IMR-90 (cell line): ENCODE results near the gene CCDC120. TPM values are rescaled to one million over a fixed set of nuclear protein-coding genes. Genes with fewer than 3 reads are reported as not detected.

Experiments used
- ATAC-seq: fragments of 200-7000 bp; cut with Tn5 transposase; 2 replicates; pipeline ENCODE4 v1.9.1; 2020; ENCODE audit warnings: low read depth, mild to moderate bottlenecking, moderate library complexity
- BruUV-seq: library from RNA; stranded (reverse); fragments of 400-500 nt; replicated peaks from 2 replicates; lab custom pipeline; 2021; lab: Mats Ljungman, UMichigan
- CTCF ChIA-PET: fragments of 300-600 bp; formaldehyde crosslinking; extraction: SDS; loops from one replicate; lab custom pipeline; 2021; ENCODE audit warnings: antibody characterized with exemption; lab: Yijun Ruan, JAX
- POLR2A ChIA-PET: fragments of 300-600 bp; sonication (Branson Sonifier 250); formaldehyde crosslinking; loops from one replicate; lab custom pipeline; 2022; ENCODE audit warnings: antibody characterized with exemption; ENCODE audit not compliant: unreplicated experiment; lab: Charles Lee
- DNase-seq: peaks from one replicate; pipeline ENCODE4 v3.0.0; 2013
- H2AFZ ChIP-seq: replicated peaks from 2 replicates; pipeline ENCODE3; 2013; ENCODE audit warnings: low read length, mild to moderate bottlenecking; ENCODE audit not compliant: poor library complexity
- H2AK5ac ChIP-seq: 2 replicates; pipeline ENCODE4 v1.6.1; 2013; ENCODE audit warnings: low read depth, low read length, inconsistent platforms
- H2AK9ac ChIP-seq: replicated peaks from 2 replicates; pipeline ENCODE3; 2013; ENCODE audit warnings: mild to moderate bottlenecking, low read depth, low read length, moderate library complexity; ENCODE audit not compliant: poor library complexity
- H2BK120ac ChIP-seq: 2 replicates; pipeline ENCODE4 v1.6.1; 2013; ENCODE audit warnings: low read depth, low read length, inconsistent platforms
- H2BK15ac ChIP-seq: 3 replicates; pipeline ENCODE4 v1.6.1; 2013; ENCODE audit warnings: low read depth, low read length, inconsistent platforms
- H2BK20ac ChIP-seq: 2 replicates; pipeline ENCODE4 v1.6.1; 2013; ENCODE audit warnings: low read depth, mild to moderate bottlenecking, inconsistent platforms, low read length, moderate library complexity
- H2BK5ac ChIP-seq: 2 replicates; pipeline ENCODE4 v1.6.1; 2013; ENCODE audit warnings: mild to moderate bottlenecking, low read depth, low read length, inconsistent platforms; ENCODE audit not compliant: poor library complexity, severe bottlenecking
- H3K14ac ChIP-seq: replicated peaks from 2 replicates; pipeline ENCODE4 v1.6.1; 2013; ENCODE audit warnings: low read depth, low read length, inconsistent platforms
- H3K18ac ChIP-seq: 2 replicates; pipeline ENCODE4 v1.6.1; 2013; ENCODE audit warnings: low read depth, low read length, control low read depth
- H3K23ac ChIP-seq: 2 replicates; pipeline ENCODE4 v1.6.1; 2013; ENCODE audit warnings: low read depth, low read length, inconsistent platforms
- H3K27ac ChIP-seq: 2 replicates; pipeline ENCODE4 v1.5.1; 2013; ENCODE audit warnings: mild to moderate bottlenecking, control low read depth, low read length; ENCODE audit not compliant: insufficient read depth
- H3K27me3 ChIP-seq: 2 replicates; pipeline ENCODE4 v1.6.1; 2013; ENCODE audit warnings: low read length; ENCODE audit not compliant: control insufficient read depth, insufficient read depth
- H3K36me3 ChIP-seq: 2 replicates; pipeline ENCODE4 v1.6.1; 2013; ENCODE audit warnings: low read length, mixed read lengths; ENCODE audit not compliant: control insufficient read depth, insufficient read depth
- H3K4ac ChIP-seq: 2 replicates; pipeline ENCODE4 v1.6.1; 2013; ENCODE audit warnings: low read depth, low read length, inconsistent platforms
- H3K4me1 ChIP-seq: 2 replicates; pipeline ENCODE4 v1.6.1; 2013; ENCODE audit warnings: low read length, mixed read lengths; ENCODE audit not compliant: control insufficient read depth, insufficient read depth
- H3K4me2 ChIP-seq: 2 replicates; pipeline ENCODE4 v1.6.1; 2013; ENCODE audit warnings: low read depth, mild to moderate bottlenecking, control low read depth, low read length, moderate library complexity
- H3K4me3 ChIP-seq: 2 replicates; pipeline ENCODE4 v1.5.1; 2013; ENCODE audit warnings: low read depth, mild to moderate bottlenecking, control low read depth, low read length, moderate library complexity; ENCODE audit not compliant: insufficient read depth
- H3K56ac ChIP-seq: 2 replicates; pipeline ENCODE4 v1.6.1; 2013; ENCODE audit warnings: low read length, inconsistent platforms; ENCODE audit not compliant: insufficient read depth; ENCODE audit errors: extremely low read depth
- H3K79me1 ChIP-seq, 2 experiments: 2 replicates each; pipeline ENCODE4 v1.6.1; 2013; ENCODE audit warnings: low read length in 2 of 2, inconsistent platforms in 1 of 2, low read depth in 1 of 2
- H3K9ac ChIP-seq: 2 replicates; pipeline ENCODE4 v1.6.1; 2013; ENCODE audit warnings: low read depth, low read length, control low read depth
- H3K9me1 ChIP-seq: 2 replicates; pipeline ENCODE4 v1.6.1; 2013; ENCODE audit warnings: low read length, inconsistent platforms; ENCODE audit not compliant: insufficient read depth
- H3K9me3 ChIP-seq: 2 replicates; pipeline ENCODE4 v1.6.1; 2013; ENCODE audit warnings: low read length; ENCODE audit not compliant: control insufficient read depth, insufficient read depth
- H4K20me1 ChIP-seq: 2 replicates; pipeline ENCODE4 v1.6.1; 2013; ENCODE audit warnings: low read length, inconsistent platforms; ENCODE audit not compliant: insufficient read depth
- H4K5ac ChIP-seq: 2 replicates; pipeline ENCODE4 v1.6.1; 2013; ENCODE audit warnings: mild to moderate bottlenecking, low read depth, low read length, control low read depth
- H4K8ac ChIP-seq, 2 experiments: 2 replicates each; pipeline ENCODE4 v1.6.1; 2013; ENCODE audit warnings: low read depth in 2 of 2, low read length in 2 of 2, control low read depth in 1 of 2, inconsistent platforms in 1 of 2
- H4K91ac ChIP-seq: 2 replicates; pipeline ENCODE4 v1.6.1; 2013; ENCODE audit warnings: low read depth, low read length, inconsistent platforms; ENCODE audit not compliant: insufficient read depth
- BHLHE40 ChIP-seq: fragments of 150-350 bp; IDR thresholded peaks from 2 replicates; pipeline ENCODE4 v1.6.1; 2016; ENCODE audit warnings: mild to moderate bottlenecking, low read depth, low read length
- CEBPB ChIP-seq: IDR thresholded peaks from 2 replicates; pipeline ENCODE4 v1.6.1; 2012; ENCODE audit warnings: low read depth, low read length, improper control_type of control experiment
- CHD1 ChIP-seq: IDR thresholded peaks from 2 replicates; pipeline ENCODE4 v1.6.1; 2012; ENCODE audit warnings: low read depth, low read length, improper control_type of control experiment
- FOS ChIP-seq: fragments of 150-350 bp; IDR thresholded peaks from 2 replicates; pipeline ENCODE4 v1.6.1; 2016; ENCODE audit warnings: low read depth, low read length
- MAFK ChIP-seq: IDR thresholded peaks from 2 replicates; pipeline ENCODE4 v1.6.1; 2012; ENCODE audit warnings: low read depth, low read length, improper control_type of control experiment
- MAZ ChIP-seq: IDR thresholded peaks from 2 replicates; pipeline ENCODE4 v1.6.1; 2012; ENCODE audit warnings: low read depth, mild to moderate bottlenecking, low read length, improper control_type of control experiment, moderate library complexity, borderline replicate concordance
- MXI1 ChIP-seq: IDR thresholded peaks from 2 replicates; pipeline ENCODE4 v1.6.1; 2012; ENCODE audit warnings: low read depth, mild to moderate bottlenecking, low read length, moderate library complexity, borderline replicate concordance
- NFE2L2 ChIP-seq: fragments of 150-350 bp; IDR thresholded peaks from 2 replicates; pipeline ENCODE4 v1.6.1; 2016; ENCODE audit warnings: low read depth, mild to moderate bottlenecking, low read length
- POLR2A ChIP-seq: IDR thresholded peaks from 2 replicates; pipeline ENCODE4 v1.6.1; 2012; ENCODE audit warnings: mild to moderate bottlenecking, low read depth, low read length
- RAD21 ChIP-seq: IDR thresholded peaks from 2 replicates; pipeline ENCODE4 v1.6.1; 2012; ENCODE audit warnings: low read length, improper control_type of control experiment
- RCOR1 ChIP-seq: IDR thresholded peaks from 2 replicates; pipeline ENCODE4 v1.6.1; 2012; ENCODE audit warnings: mild to moderate bottlenecking, low read length, improper control_type of control experiment; ENCODE audit not compliant: insufficient replicate concordance
- RFX5 ChIP-seq: IDR thresholded peaks from 2 replicates; pipeline ENCODE4 v1.8.0; 2012; ENCODE audit warnings: low read depth, mild to moderate bottlenecking, low read length, moderate library complexity
- WGBS, 2 experiments: methylation state at CpG; one replicate each; pipeline versions ENCODE4 v1.1.5 to v1.1.7; 2013; ENCODE audit warnings: missing lambda C conversion rate in 2 of 2; ENCODE audit not compliant: insufficient read length in 1 of 2; ENCODE audit errors: extremely low coverage in 2 of 2; 5-methylcytosine and 5-hydroxymethylcytosine counted together
- dilution Hi-C: fragments of 300-500 bp; cut with HindIII; formaldehyde crosslinking; loops from one replicate; pipeline ENCODE4 v1.14.3; 2018; ENCODE audit warnings: low sequenced_read_pairs; ENCODE audit not compliant: unreplicated experiment
- in situ Hi-C: fragments of 300-500 bp; cut with MboI; formaldehyde crosslinking; loops from 3 replicates; pipeline ENCODE4 v1.14.3; 2019; ENCODE audit warnings: low sequenced_read_pairs, inconsistent platforms, mixed read lengths
- intact Hi-C: fragments of 100-400 bp; cut with micrococcal nuclease; formaldehyde crosslinking; loops from 2 replicates; pipeline ENCODE4 v1.10.0; 2022
- polyA plus RNA-seq, 3 experiments: library from polyadenylated mRNA; depleted of rRNA; stranded (reverse); fragments of >200 nt; gene quantifications; 2 replicates each; pipeline ENCODE4 v1.2.3, GENCODE V29; 2012; ENCODE audit warnings: low replicate concordance in 1 of 3
- total RNA-seq: library from RNA; depleted of rRNA; stranded (reverse); fragments of >200 nt; gene quantifications from 2 replicates; pipeline ENCODE4 v1.2.3, GENCODE V29; 2012
- TF ChIP-seq, protein P1 (sequence below): fragments of 150-350 bp; IDR thresholded peaks from 2 replicates; pipeline ENCODE4 v1.6.1; 2016; ENCODE audit warnings: low read depth, mild to moderate bottlenecking, low read length, moderate library complexity, borderline replicate concordance
- TF ChIP-seq, protein P2 (sequence below): fragments of 150-350 bp; IDR thresholded peaks from 2 replicates; pipeline ENCODE4 v1.6.1; 2017; ENCODE audit warnings: mild to moderate bottlenecking, antibody characterized with exemption, low read length, low read depth

CCDC120 gene
- total and polyA plus RNA-seq, 2 of the 4 experiments (the other 2 are of a cell fraction): 0.18 to 2.0 TPM

DNA sequence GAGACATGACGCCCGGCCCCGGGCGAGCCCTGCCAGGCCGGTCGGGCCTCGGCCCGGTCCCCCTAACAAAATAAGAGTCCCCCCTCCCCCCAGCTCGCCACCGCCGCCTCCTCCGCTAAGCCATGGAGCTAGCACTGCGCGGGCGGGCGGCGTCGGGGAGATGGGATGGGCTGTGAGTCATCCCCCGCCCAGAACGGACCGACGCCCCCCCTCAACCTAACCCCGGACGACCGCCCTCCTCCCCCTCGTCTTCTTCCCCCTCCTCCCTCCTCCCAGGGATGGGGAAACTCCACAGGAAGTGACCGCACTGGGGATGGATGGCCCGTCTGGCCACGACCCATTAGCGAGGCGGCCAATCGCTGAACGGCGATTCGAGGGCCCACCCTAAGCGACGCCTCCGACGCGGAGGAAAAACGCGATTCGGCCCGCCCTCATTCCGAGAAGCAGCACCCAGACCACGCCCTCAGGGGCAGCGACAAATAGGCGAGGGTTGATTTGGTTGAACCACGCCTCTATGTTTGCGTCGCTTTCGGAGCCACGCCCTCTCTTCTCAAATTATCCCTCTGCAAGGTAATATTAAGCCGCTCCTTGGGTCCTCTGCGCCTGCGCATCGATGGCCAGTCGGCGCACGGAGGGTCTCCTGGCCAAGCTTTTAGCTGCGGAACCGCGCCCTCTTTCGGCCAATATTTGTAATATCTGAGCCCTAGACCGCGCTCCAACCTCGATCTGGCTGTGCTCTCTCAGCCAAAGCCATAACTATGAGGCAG, 15.4 kb upstream of the CCDC120 start, which contains the start of gene TFE3 (continued):
- TF ChIP-seq RAD21: peak; percentile 69
- TF ChIP-seq BHLHE40: no peak
- TF ChIP-seq MAZ: peak; percentile 58; the same call in 1 of the 2 replicates

DNA sequence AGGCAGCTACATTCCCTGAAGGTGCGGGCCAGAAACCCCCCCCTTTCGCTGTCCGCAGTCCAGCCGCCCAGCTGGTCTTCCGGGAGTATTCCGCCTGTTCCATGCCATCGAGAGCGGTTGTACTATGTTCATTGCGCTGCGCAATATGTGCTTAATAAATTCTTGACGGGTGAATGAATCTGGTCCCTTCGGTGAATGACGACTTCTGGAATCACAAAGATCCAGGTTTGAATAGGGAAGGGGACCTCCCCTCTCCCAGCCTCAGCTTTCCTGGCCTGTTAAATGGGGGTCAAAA, 14.9 kb upstream of the CCDC120 start:
- H3K14ac ChIP-seq: no peak overlapping the region
- peak overlapping the region; percentile 82 for H2AFZ ChIP-seq
- no peak for DNase-seq
- no peaks in the 10 kb centered on the region for H3K27me3 ChIP-seq
- H4K20me1 ChIP-seq: no peaks in the 10 kb centered on the region
- H3K4ac ChIP-seq: 0 out of 2 replicates have a peak overlapping the region, but pooled peaks have one; percentile 22
- H3K4me3 ChIP-seq: no peak overlapping the region
- no peak overlapping the region for H2AK9ac ChIP-seq
- H3K36me3 ChIP-seq: peaks cover 10% of the 10 kb centered on the region
- H3K4me1 ChIP-seq: peaks cover 10% of the 10 kb centered on the region
- no peak overlapping the region for H4K5ac ChIP-seq
- no peak overlapping the region for H2BK5ac ChIP-seq
- no peak overlapping the region for H2AK5ac ChIP-seq
- no peak overlapping the region for H3K18ac ChIP-seq
- peak overlapping the region; percentile 33; the same call in 1 of the 3 replicates for H2BK15ac ChIP-seq
- BruUV-seq: no TSS peak
- H2BK20ac ChIP-seq: peak overlapping the region; percentile 3; the same call in 1 of the 2 replicates
- peak overlapping the region; percentile 31; the same call in 1 of the 2 replicates for H4K91ac ChIP-seq
- POLR2A ChIA-PET: no interaction called here
- peaks cover 0 to 11% of the 10 kb centered on the region in 2 experiments; a peak in 2 of 4 replicates for H3K79me1 ChIP-seq
- H4K8ac ChIP-seq: peak overlapping the region in 1 of 2 experiments; percentile 37; a peak in 1 of 4 replicates
- dilution Hi-C loops (no loop called here), in situ Hi-C loops (no loop called here), intact Hi-C loops (loop anchor here (1.0 to 5.0 kb wide), 6 partner anchors 30 to 127 kb away; partner anchors contain the start of genes GRIPAP1, PIM2 and PRAF2)
- ATAC-seq: no peak
- no peak overlapping the region for H3K23ac ChIP-seq
- no peak overlapping the region for H3K4me2 ChIP-seq
- H2BK120ac ChIP-seq: no peak overlapping the region
- no peaks in the 10 kb centered on the region for H3K9me1 ChIP-seq
- H3K56ac ChIP-seq: no peak overlapping the region
- no peaks in the 10 kb centered on the region for H3K9me3 ChIP-seq
- 29% methylated on average over 7 of the region's 13 CpGs; no CpG with 5 or more reads in 1 of the 2 experiments for WGBS, 2 experiments
- CTCF ChIA-PET: interaction anchor here (0.6 to 0.7 kb wide), 3 partner anchors 60 to 127 kb away, joined by 3 to 5 read pairs (median 3); no protein-coding TSS in a partner anchor
- H3K9ac ChIP-seq: peak overlapping the region; percentile 9; the same call in 1 of the 2 replicates
- no peak overlapping the region for H3K27ac ChIP-seq
- TF ChIP-seq POLR2A: no peak
- TF ChIP-seq MXI1: no peak
- no peak for TF ChIP-seq CHD1
- no peak for TF ChIP-seq FOS
- TF ChIP-seq NFE2L2: no peak
- TF ChIP-seq RFX5: no peak
- TF ChIP-seq MAFK: no peak
- TF ChIP-seq, protein P1, sequence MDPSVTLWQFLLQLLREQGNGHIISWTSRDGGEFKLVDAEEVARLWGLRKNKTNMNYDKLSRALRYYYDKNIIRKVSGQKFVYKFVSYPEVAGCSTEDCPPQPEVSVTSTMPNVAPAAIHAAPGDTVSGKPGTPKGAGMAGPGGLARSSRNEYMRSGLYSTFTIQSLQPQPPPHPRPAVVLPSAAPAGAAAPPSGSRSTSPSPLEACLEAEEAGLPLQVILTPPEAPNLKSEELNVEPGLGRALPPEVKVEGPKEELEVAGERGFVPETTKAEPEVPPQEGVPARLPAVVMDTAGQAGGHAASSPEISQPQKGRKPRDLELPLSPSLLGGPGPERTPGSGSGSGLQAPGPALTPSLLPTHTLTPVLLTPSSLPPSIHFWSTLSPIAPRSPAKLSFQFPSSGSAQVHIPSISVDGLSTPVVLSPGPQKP: no peak
- TF ChIP-seq CEBPB: no peak
- TF ChIP-seq, protein P2, sequence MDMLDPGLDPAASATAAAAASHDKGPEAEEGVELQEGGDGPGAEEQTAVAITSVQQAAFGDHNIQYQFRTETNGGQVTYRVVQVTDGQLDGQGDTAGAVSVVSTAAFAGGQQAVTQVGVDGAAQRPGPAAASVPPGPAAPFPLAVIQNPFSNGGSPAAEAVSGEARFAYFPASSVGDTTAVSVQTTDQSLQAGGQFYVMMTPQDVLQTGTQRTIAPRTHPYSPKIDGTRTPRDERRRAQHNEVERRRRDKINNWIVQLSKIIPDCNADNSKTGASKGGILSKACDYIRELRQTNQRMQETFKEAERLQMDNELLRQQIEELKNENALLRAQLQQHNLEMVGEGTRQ: no peak
- no peak for TF ChIP-seq MAZ
- TF ChIP-seq RCOR1: no peak
